HEK293T (cell line): ENCODE measurements around the gene SCUBE1.

Source experiments
- ARNT ChIP-seq: fragments of 450-650 bp; IDR thresholded peaks from 2 replicates; pipeline ENCODE4 v1.6.1; 2017; ENCODE audit warnings: mild to moderate bottlenecking
- BHLHE40 ChIP-seq: fragments of 450-650 bp; IDR thresholded peaks from 2 replicates; pipeline ENCODE4 v1.6.1; 2016; ENCODE audit warnings: mild to moderate bottlenecking, moderate library complexity, borderline replicate concordance
- CTBP1 ChIP-seq: fragments of 450-650 bp; IDR thresholded peaks from 2 replicates; pipeline ENCODE4 v1.6.1; 2016; ENCODE audit warnings: borderline replicate concordance
- FOXK2 ChIP-seq: fragments of 450-650 bp; IDR thresholded peaks from 2 replicates; pipeline ENCODE4 v1.6.1; 2016; ENCODE audit warnings: mild to moderate bottlenecking
- FOXM1 ChIP-seq: fragments of 450-650 bp; IDR thresholded peaks from 2 replicates; pipeline ENCODE4 v1.6.1; 2017; ENCODE audit warnings: mild to moderate bottlenecking, borderline replicate concordance
- HDGF ChIP-seq: fragments of 450-650 bp; IDR thresholded peaks from 2 replicates; pipeline ENCODE4 v1.6.1; 2017; ENCODE audit warnings: antibody characterized with exemption, borderline replicate concordance
- NFRKB ChIP-seq: fragments of 450-650 bp; IDR thresholded peaks from 2 replicates; pipeline ENCODE4 v1.6.1; 2016; ENCODE audit warnings: mild to moderate bottlenecking, moderate library complexity
- SP1 ChIP-seq: fragments of 450-650 bp; IDR thresholded peaks from 2 replicates; pipeline ENCODE4 v1.6.1; 2017
- TARDBP ChIP-seq: fragments of 450-650 bp; IDR thresholded peaks from 2 replicates; pipeline ENCODE4 v1.6.1; 2016
- ZNF384 ChIP-seq: fragments of 450-650 bp; IDR thresholded peaks from 2 replicates; pipeline ENCODE4 v1.6.1; 2016

- no peak for TF ChIP-seq ARNT
- no peak for TF ChIP-seq FOXK2
- peak; percentile 62 for TF ChIP-seq ZNF384
- no peak for TF ChIP-seq BHLHE40
- TF ChIP-seq HDGF: no peak
- no peak for TF ChIP-seq CTBP1
- TF ChIP-seq NFRKB: no peak
- TF ChIP-seq FOXM1: no peak
- no peak for TF ChIP-seq SP1
- TF ChIP-seq TARDBP: no peak
These were observed 33.8 kb upstream of the SCUBE1 start for GRCh38 chr22:43376765-43377547.
